ENCODE measurements around the gene MRNIP.

MRNIP gene

GRCh38 chr5:179858586-179859427 is at the start of gene MRNIP:
Gene MRNIP (minus strand): TSS chr5:179858817. CDS start chr5:179858796, 21 bp downstream.
- DNase-seq: peak; percentile 87

GRCh38 chr5:179907556-179908324 is 49.1 kb upstream of the MRNIP start, which contains the start of gene TBC1D9B:
Gene TBC1D9B (minus strand): TSS chr5:179907897. CDS start chr5:179907821, 76 bp downstream.
- DNase-seq: no peak

GRCh38 chr5:179906795-179907555 is 48.4 kb upstream of the MRNIP start:
- DNase-seq: no peak

GRCh38 chr5:179906294-179906794 is 47.7 kb upstream of the MRNIP start:
- DNase-seq: no peak

GRCh38 chr5:179905161-179905560 is 46.5 kb upstream of the MRNIP start:
- DNase-seq: no peak

GRCh38 chr5:179904463-179905160 is 46.0 kb upstream of the MRNIP start:
- no peak for DNase-seq

- no peak for DNase-seq
Measured at GRCh38 chr5:179902763-179903158, 44.1 kb upstream of the MRNIP start.

GRCh38 chr5:179901915-179902762 is 43.5 kb upstream of the MRNIP start:
- DNase-seq: no peak

- no peak for DNase-seq
Measured at GRCh38 chr5:179901462-179901861, 42.8 kb upstream of the MRNIP start.

- no peak for DNase-seq
Measured at GRCh38 chr5:179900711-179901110, 42.1 kb upstream of the MRNIP start.

GRCh38 chr5:179900206-179900605 is 41.6 kb upstream of the MRNIP start:
- no peak for DNase-seq

- no peak for DNase-seq
Measured at GRCh38 chr5:179895861-179896260, 37.2 kb upstream of the MRNIP start.

GRCh38 chr5:179893958-179894895 is 35.6 kb upstream of the MRNIP start:
- DNase-seq: no peak

- DNase-seq: no peak
Measured at GRCh38 chr5:179893076-179893957, 34.7 kb upstream of the MRNIP start.

- DNase-seq: no peak
Measured at GRCh38 chr5:179892255-179892654, 33.6 kb upstream of the MRNIP start.

GRCh38 chr5:179890751-179891682 is 32.4 kb upstream of the MRNIP start:
- no peak for DNase-seq

GRCh38 chr5:179889885-179890284 is 31.3 kb upstream of the MRNIP start:
- DNase-seq: no peak

GRCh38 chr5:179887802-179888201 is 29.2 kb upstream of the MRNIP start:
- no peak for DNase-seq
